ENCODE measurements around the gene GORASP2.
"Not testable (repeated sequence)": the region's sequence is repeated elsewhere in the genome, so short reads cannot be mapped to it uniquely, and the experiment has no call there.

The GORASP2 gene

DNA sequence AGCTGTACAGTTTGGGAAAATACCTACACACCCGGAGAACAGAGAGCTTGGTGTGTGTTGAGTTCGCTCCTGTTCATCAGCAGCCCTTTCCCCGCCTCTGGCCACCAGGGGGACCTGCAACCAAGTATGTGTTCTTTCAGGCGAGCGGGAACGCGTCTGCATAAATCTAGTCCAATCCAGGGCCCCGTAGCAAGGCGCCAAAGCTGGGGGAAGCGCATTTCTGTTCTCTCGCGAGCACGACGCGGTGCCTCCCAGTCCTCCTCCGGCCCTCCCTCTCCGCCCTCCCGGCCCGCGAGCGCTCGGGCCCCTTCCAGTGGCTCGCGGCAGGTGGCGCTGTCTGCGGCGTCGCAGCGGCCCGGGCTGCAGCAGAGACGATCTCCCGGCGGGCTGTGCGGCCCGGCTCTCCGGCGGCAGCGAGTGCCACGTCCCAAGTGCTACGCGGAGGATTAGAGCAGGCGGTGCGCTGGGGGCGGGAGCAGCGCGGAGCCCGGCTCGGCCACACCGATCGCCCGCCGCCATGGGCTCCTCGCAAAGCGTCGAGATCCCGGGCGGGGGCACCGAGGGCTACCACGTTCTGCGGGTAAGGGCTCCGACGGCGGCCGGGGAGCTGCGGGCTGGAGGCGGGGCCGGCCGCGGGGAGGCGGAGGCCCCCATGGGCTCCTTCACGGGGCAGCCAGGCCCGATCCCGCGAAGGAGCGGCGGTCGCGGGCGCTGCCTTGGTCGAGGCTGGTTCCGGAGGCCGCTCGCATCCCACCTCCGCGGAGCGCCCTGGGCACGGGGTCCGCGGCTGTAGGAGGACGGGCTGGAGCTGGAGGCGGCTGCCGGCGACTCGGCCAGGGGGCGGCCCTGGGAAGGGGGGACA, at the start of gene GORASP2:
Gene GORASP2, plus strand, starts transcription at position 430 of the 862 bp plus-strand sequence. Its CDS starts 88 bp downstream, at position 518.
- peak; percentile 98 for DNase-seq

DNA sequence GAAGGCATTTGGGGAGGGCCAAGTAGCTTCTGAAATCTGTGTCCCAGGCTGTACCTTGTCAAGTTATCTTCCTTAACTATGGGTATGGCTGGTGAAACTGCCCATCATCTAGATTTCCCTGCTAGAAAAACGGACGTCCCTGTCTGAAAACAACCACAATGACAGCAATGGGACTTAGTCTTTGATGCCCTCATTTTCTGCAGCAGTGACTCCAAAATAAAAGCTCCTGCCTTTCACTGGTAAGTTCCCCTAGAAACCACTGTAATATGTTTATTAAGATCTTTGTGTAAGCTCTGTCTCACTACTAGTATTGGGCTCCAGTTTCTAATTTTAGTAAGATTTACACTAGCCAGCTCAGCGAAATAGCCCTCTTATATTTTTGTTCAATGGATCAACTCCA, 47.2 kb upstream of the GORASP2 start:
- no peak for DNase-seq

DNA sequence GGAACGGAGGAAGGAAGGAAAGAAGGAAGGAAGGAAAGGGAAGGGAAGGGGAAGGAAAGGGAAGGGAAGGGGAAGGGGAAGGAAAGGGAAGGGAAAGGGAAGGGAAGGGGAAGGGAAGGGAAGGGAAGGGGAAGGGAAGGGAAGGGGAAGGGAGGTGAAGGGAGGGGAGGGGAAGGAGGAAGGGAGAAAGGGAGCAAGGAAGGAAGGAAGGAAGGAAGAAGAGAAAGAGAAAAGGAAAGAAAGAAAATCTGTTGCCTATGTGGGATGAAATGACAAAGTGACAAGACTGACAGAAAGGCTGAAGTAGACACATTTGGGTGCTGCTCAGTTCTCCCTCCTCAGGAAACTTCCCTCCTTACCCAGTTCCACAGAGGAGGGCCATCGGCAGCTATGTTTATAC, 46.3 kb upstream of the GORASP2 start:
- DNase-seq: no peak

DNA sequence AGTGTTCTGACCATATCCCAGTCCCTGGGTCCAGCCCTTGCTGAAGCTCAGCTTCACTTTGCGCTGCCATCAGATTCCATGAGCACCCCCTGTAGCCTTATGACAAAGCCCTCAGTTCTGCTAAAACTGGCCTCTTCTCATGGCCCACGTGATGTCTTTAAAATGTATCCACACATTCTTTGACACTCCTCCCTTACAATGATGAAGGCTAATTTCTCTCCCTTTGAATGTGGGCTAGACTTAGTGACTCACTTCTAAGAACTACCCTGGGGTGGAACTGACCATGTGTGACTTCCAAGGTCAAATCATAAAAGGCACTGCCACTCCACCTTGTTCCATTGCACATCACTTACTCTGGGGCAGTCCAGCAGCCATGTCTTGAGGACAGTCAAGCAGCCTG, 45.4 kb upstream of the GORASP2 start:
- DNase-seq: no peak

DNA sequence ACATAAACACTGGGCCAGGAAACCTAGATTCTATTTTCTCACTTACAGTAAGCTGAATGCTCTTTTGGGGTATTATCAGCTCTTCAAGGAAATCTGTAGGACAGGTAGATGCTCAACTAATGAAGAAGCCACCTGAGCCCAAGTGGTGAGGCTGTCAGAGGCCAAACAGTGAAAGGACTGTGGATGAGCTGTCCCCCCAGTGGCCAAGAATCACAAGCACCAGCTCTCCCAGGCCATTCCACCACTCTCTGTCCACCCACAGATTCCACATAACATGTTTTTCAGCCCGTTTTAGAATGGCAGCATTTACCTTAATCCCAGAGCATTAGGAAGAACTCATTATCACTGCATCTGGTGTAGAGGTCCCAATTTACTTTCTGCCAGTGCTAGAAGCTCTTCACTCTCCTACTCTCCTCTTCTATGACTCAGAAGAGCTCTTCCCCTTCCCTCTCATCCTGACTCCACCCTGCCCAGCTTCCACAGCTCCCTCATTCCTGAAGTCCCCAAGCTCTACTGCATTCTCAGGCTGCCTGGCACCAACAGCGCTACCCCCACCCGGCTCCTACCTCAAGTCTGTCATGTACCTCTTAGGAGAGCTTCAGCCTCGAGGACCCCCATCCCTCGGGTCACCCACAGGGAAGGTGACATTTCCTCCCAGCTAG, 43.8 kb upstream of the GORASP2 start:
- no peak for DNase-seq

DNA sequence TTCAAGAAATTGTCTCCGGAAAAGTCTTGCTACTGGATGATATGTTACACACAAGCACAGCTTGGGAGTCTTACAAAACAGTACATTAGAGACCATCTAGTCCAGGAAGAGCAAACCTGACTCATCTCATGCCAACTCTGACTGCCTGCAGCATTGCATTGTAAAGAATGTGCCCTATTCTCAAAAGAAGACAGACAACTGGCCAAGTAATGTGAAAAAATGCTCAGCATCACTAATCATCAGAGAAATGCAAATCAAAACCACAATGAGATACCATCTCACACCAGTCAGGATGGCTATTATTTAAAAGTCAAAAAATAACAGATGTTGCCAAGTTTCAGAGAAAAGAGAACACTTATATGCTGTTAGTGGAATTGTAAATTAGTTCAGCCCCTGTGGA, 42.7 kb upstream of the GORASP2 start:
- no peak for DNase-seq

GRCh38 chr2:170887496-170887895, 41.6 kb upstream of the GORASP2 start:
- DNase-seq: no peak

GRCh38 chr2:170887896-170888295, 41.2 kb upstream of the GORASP2 start:
- DNase-seq: no peak

- no peak for DNase-seq
Measured at GRCh38 chr2:170891893-170892292, 37.2 kb upstream of the GORASP2 start.

GRCh38 chr2:170892391-170892951, 36.6 kb upstream of the GORASP2 start:
- no peak for DNase-seq

DNA sequence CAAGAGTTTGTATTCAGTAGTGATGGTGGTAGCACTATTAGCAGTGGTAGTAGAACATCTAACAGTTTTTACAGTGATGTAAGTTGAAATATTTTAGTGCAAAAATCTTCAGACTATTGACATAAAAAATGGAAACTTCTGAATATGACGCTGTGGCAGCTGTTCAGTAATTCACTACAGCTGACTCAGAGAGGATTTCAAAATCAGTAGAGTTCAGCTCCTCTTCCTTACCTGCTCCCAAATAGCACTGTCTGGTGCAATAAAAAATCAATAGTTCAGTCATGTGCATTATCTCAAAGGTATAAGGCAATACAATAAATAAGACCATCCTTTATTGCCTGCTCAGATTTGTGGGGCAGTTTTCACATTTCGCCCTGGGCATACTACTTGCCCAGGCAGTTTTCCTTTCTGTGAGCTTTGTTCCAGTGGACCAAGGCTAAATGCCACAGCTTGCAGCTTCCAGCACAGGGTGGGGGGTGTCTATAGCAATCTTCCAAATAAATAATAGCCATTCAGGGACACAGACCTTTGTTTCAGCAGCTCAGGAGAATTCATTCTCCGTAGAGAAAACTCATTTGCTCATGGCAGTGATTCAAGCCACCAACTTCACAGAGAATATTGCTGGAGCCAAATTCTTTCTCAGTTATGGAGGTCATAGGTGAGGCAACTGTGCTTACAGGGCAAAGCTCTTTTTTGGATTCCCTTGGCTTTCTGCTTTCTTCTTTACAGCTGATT, 33.9 kb upstream of the GORASP2 start:
- DNase-seq: no peak

GRCh38 chr2:170896622-170897021, 32.4 kb upstream of the GORASP2 start:
- no peak for DNase-seq

DNA sequence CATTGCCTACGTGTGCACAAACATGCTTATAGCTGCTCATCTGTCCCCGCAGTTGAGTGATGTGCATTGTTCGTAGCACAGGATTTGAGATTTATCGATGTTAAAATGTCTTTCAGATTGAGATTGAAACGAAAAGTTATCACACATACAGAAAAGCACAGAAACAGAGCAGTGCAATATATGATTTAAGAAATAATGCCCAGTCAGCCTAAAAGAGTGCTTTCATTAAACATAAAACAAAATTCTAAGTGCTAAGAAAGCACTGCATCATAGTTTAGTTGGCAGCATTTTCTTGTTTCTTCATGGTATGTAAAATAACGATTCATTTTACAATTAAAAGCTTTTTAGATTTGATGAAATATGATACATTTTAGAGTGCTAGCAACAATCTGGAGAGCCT, 31.9 kb upstream of the GORASP2 start:
- DNase-seq: no peak

- DNase-seq: no peak
Measured at GRCh38 chr2:170905864-170906263, 23.2 kb upstream of the GORASP2 start.

- DNase-seq: no peak
Measured at GRCh38 chr2:170911314-170911889, 17.7 kb upstream of the GORASP2 start.

GRCh38 chr2:170914994-170915666, 13.9 kb upstream of the GORASP2 start:
- not testable (repeated sequence) for DNase-seq

DNA sequence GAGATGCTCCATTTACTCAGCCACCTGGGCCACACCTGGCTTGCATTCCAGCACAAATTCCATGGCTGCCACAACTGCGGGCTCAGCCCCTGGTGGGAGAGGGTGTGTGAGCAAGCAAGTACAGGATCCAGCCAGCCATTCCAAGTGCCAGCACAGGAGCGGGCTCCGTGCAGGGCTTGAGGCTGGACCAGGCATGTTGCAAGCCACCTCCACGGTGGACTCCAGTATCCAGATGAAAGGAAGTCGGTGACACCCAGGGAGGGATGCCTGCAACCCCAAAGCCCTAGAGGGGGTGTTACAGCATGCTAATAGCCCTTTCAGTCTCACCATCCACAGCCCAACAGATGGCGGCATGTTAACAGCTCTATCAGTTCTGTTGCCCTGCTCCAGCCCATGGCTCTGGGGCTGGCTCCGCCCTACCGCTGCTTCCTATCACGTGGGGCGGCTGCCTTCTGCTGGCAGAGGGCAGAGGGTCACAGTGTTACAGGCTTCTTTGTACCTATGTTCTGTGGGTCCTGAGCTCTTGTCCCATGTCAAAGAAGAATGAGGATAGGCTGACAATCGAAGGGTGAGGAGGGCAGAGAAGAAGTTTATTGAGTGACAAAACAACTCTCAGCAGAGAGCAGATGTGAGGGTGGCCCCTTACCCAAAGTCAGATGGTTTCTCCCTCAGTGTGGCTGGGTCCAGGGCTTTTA, 11.7 kb upstream of the GORASP2 start:
- no peak for DNase-seq

GRCh38 chr2:170917957-170918356, 11.1 kb upstream of the GORASP2 start:
- DNase-seq: no peak

DNA sequence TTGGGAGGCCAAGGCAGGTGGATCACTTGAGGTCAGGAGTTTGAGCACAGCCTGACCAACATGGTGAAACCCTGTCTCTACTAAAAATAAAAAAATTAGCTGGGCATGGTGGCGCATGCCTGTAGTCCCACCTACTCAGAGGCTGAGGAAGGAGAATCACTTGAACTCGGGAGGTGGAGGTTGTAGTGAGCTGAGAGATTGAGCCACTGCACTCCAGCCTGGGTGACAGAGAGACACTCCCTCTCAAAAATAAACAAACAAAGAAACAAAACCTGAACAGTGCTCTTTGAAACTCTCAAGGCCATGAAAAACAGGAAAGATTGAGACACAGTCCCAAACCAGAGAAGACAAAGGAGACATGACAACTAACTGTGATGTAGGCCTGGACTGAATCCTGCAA, 7.2 kb upstream of the GORASP2 start:
- not testable (repeated sequence) for DNase-seq

- no peak for DNase-seq
Measured at GRCh38 chr2:170922634-170923494, 6.2 kb upstream of the GORASP2 start.

DNA sequence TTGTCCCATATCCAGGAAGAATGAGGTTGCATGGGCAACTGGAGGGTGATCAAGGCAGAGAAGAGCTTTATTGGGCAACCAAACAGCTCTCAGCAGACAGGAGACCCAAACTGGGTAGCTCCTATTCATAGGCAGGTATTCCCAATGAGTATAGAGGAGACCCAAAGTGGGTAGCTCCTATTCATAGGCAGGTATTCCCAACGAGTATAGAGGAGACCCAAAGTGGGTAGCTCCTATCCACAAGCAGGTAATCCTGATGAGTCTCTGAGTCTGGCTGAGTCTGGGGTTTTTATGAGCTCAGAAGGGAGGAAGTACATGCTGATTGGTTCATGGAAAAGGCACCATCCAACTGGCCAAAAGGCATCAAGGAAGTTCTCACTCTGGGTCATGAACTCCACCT, 5.3 kb upstream of the GORASP2 start:
- DNase-seq: no peak

Measured in activated CD4-positive, alpha-beta T cell treated with anti-CD3 and anti-CD28 coated beads, Interleukin-2, amount 50 U/mL, for 4 hours (primary cell).